Measurements from ENCODE around the gene ERICH2. TPM values are rescaled to one million over a fixed set of nuclear protein-coding genes. Genes with fewer than 3 reads are reported as not detected.
A peak's percentile ranks its signal among the peaks of the same experiment; 100 is the strongest.

Gene ERICH2
- total and polyA plus RNA-seq, 7 donors: not detected

DNA sequence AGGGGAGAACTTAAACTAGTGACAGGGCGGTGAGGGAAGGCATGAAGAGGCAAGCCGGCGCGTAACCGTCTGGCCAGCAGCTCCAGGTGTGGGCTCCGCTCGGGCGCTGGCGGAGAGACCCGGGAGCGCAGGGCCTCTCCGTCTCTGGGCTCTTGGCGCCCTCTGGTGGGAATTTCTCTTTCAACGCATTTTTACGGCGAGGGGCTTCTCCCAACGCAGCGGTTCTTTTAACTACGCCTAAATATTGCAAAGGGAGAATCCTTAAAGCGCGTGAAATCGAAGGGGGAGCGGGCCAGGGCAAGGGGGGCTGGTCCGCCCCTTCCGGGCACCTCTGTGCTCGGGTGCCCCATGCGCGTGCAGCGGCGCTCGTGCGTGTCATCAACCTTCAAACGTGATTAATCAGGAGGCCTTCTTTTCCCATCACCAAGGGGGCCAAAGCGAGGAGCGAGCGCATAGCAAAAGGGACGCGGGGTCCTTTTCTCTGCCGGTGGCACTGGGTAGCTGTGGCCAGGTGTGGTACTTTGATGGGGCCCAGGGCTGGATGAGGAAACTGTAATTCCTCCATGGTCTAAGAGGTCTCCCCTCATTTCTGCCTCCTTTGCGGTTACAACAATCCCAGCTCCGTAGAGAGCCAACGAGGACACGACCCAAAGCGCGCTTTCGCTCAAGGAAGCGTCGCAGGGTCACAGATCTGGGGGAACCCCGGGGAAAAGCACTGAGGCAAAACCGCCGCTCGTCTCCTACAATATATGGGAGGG, 45.7 kb downstream of the ERICH2 start:
- H3K4me3 ChIP-seq: peak overlapping the region; percentile 1 to 41 (median 35)
- WGBS, 2 donors: 1% methylated on average over 52 of the region's 52 CpGs
- peaks cover 0 to 61% (median 56%) of the 10 kb centered on the region in 4 donors for H3K4me1 ChIP-seq
- H3K9me3 ChIP-seq: no peaks in the 10 kb centered on the region
- no peaks in the 10 kb centered on the region for H3K36me3 ChIP-seq
- peaks cover 77 to 82% (median 80%) of the 10 kb centered on the region in 3 donors for H3K27me3 ChIP-seq
- no peak overlapping the region for H3K27ac ChIP-seq
- intact Hi-C loops (cut with DNase I): loop anchor here (2.0 to 5.0 kb wide), 3 partner anchors 353 to 579 kb away; no protein-coding TSS in a partner anchor
- DNase-seq: no peak
- TF ChIP-seq EP300 (IDR thresholded peaks at IDR 0.05) (no peak), POLR2A (IDR thresholded peaks at IDR 0.05) (no peak), POLR2AphosphoS5 (IDR thresholded peaks at IDR 0.05) (no peak)
- TF ChIP-seq, protein P1, sequence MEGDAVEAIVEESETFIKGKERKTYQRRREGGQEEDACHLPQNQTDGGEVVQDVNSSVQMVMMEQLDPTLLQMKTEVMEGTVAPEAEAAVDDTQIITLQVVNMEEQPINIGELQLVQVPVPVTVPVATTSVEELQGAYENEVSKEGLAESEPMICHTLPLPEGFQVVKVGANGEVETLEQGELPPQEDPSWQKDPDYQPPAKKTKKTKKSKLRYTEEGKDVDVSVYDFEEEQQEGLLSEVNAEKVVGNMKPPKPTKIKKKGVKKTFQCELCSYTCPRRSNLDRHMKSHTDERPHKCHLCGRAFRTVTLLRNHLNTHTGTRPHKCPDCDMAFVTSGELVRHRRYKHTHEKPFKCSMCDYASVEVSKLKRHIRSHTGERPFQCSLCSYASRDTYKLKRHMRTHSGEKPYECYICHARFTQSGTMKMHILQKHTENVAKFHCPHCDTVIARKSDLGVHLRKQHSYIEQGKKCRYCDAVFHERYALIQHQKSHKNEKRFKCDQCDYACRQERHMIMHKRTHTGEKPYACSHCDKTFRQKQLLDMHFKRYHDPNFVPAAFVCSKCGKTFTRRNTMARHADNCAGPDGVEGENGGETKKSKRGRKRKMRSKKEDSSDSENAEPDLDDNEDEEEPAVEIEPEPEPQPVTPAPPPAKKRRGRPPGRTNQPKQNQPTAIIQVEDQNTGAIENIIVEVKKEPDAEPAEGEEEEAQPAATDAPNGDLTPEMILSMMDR (IDR thresholded peaks at IDR 0.05): peak; percentile 71 to 76 (median 73)

DNA sequence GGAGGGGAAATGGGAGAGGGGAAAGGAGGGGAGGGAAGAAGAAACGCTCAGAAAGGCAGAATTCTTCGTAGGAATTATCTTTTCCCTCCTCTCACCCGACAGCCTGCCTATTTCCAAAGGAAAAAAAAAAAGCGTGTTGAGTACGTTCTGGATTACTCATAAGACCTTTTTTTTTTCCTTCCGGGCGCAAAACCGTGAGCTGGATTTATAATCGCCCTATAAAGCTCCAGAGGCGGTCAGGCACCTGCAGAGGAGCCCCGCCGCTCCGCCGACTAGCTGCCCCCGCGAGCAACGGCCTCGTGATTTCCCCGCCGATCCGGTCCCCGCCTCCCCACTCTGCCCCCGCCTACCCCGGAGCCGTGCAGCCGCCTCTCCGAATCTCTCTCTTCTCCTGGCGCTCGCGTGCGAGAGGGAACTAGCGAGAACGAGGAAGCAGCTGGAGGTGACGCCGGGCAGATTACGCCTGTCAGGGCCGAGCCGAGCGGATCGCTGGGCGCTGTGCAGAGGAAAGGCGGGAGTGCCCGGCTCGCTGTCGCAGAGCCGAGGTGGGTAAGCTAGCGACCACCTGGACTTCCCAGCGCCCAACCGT, 46.4 kb downstream of the ERICH2 start, which contains the start of gene GAD1:
GAD1 (plus strand) TSS at position 384 of the 589 bp plus-strand sequence. CDS start 1,705 bp downstream, outside the sequence.
- peaks cover 0 to 68% (median 63%) of the 10 kb centered on the region in 4 donors for H3K4me1 ChIP-seq
- WGBS, 2 donors: 0 to 1% methylated on average over 49 of the region's 49 CpGs
- no peak for TF ChIP-seq POLR2A (IDR thresholded peaks at IDR 0.05)
- TF ChIP-seq POLR2AphosphoS5 (IDR thresholded peaks at IDR 0.05): no peak
- TF ChIP-seq, protein P1 (IDR thresholded peaks at IDR 0.05): no peak
- TF ChIP-seq EP300 (IDR thresholded peaks at IDR 0.05): no peak
- peak within 1 kb of the TSS; percentile 13 to 41 (median 35) for H3K4me3 ChIP-seq
- no peaks in the 10 kb centered on the region for H3K36me3 ChIP-seq
- intact Hi-C loops (cut with DNase I): loop anchor here (5.0 kb wide), 2 partner anchors 494 to 579 kb away; no protein-coding TSS in a partner anchor
- DNase-seq: peak; percentile 86
- H3K9me3 ChIP-seq: no peaks in the 10 kb centered on the region
- no peak within 1 kb of the TSS for H3K27ac ChIP-seq
- peaks cover 84 to 88% (median 87%) of the 10 kb centered on the region in 3 donors for H3K27me3 ChIP-seq

DNA sequence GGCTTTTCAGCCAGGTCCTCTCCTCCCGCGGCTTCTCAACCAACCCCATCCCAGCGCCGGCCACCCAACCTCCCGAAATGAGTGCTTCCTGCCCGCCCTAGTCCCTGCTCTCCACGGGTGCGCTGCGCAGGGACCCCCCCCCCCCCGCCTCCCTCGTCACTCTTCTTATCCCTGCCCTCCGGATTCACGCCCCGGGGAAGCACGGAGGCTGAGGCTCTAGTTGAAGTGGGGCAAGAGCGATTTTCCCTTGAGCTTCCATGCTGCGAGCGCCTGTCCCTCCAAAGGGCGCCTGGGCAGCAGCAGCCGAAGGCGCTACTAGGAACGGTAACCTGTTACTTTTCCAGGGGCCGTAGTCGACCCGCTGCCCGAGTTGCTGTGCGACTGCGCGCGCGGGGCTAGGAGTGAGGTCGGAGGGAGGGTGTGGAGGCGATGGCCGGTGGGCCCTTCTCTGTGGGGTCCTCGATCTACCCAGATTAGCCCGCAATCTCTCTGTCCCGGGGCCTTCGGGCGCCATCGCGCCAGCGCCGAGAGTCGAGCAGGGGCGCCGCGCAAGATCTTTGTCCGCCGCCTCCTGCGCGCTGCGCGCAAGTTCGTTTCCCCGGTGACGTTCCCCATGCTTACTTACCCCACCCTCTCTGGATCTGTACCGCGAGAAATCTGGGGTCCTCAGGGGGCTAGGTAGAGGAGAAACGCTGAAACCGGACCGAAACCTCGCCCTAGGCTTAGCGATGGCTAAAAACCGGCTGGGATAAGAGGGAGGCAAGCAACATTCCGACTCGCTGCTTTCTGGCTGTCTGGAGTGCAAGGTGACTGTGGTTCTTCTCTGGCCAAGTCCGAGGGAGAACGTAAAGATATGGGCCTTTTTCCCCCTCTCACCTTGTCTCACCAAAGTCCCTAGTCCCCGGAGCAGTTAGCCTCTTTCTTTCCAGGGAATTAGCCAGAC, 47.2 kb downstream of the ERICH2 start:
- TF ChIP-seq POLR2A (IDR thresholded peaks at IDR 0.05): no peak
- TF ChIP-seq, protein P1 (IDR thresholded peaks at IDR 0.05): no peak
- no peak for TF ChIP-seq POLR2AphosphoS5 (IDR thresholded peaks at IDR 0.05)
- no peak for TF ChIP-seq EP300 (IDR thresholded peaks at IDR 0.05)
- no peak for DNase-seq
- Histone ChIP-seq H3K4me3 (peak overlapping the region; percentile 13 to 41 (median 35)), H3K4me1 (peaks cover 0 to 76% (median 71%) of the 10 kb centered on the region in 4 donors), H3K27ac (no peak overlapping the region), H3K27me3 (peaks cover 92 to 96% (median 93%) of the 10 kb centered on the region in 3 donors), H3K9me3 (no peaks in the 10 kb centered on the region), H3K36me3 (no peaks in the 10 kb centered on the region)
- intact Hi-C loops (cut with DNase I): loop anchor here (5.0 kb wide), 2 partner anchors 495 to 580 kb away; no protein-coding TSS in a partner anchor
- WGBS, 2 donors: 1% methylated on average over 69 of the region's 69 CpGs

DNA sequence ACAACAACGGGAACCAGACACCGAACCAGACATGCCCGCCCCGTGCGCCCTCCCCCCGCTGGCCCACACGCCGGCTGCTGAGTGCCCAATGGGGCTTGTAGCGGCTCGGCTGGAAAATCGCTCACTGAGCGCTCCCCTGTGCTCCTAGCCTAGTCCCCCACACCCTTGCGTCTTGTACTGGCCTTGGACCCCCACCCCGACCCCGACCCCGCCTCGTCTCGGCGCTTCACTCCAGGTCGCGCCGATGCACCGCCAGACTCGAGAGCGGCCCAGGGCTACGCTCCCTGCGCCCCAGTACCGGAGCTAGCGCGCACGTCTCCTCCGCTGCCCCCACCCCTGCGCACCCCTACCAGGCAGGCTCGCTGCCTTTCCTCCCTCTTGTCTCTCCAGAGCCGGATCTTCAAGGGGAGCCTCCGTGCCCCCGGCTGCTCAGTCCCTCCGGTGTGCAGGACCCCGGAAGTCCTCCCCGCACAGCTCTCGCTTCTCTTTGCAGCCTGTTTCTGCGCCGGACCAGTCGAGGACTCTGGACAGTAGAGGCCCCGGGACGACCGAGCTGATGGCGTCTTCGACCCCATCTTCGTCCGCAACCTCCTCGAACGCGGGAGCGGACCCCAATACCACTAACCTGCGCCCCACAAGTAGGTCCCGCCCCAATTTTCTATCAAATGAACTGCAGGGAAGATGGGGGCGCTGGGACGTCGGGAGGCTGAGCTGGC, 48.0 kb downstream of the ERICH2 start:
- peak overlapping the region in 3 of 4 donors; percentile 33 to 41 (median 37) for H3K4me3 ChIP-seq
- no peak overlapping the region for H3K27ac ChIP-seq
- no peaks in the 10 kb centered on the region for H3K36me3 ChIP-seq
- peaks cover 96 to 100% (median 98%) of the 10 kb centered on the region in 3 donors for H3K27me3 ChIP-seq
- DNase-seq: no peak
- intact Hi-C loops (cut with DNase I): loop anchor here (5.0 kb wide), 2 partner anchors 496 to 581 kb away; no protein-coding TSS in a partner anchor
- 3 to 5% methylated on average over 60 of the region's 60 CpGs for WGBS, 2 donors
- TF ChIP-seq EP300 (IDR thresholded peaks at IDR 0.05) (no peak), POLR2AphosphoS5 (IDR thresholded peaks at IDR 0.05) (no peak)
- TF ChIP-seq, protein P1 (IDR thresholded peaks at IDR 0.05): no peak
- H3K4me1 ChIP-seq: peaks cover 0 to 80% (median 79%) of the 10 kb centered on the region in 4 donors
- no peaks in the 10 kb centered on the region for H3K9me3 ChIP-seq

Data from sigmoid colon (tissue), 7 donors.